Parathyroid adenoma (tissue), 2 donors: ENCODE measurements around the gene ZBTB39.

Experiments used
- H2AFZ ChIP-seq: fragments of 300-600 bp; sonication (generic); one replicate; pipeline ENCODE4 v1.7.0; 2017; ENCODE audit warnings: antibody characterized with exemption, mild to moderate bottlenecking
- H3K27ac ChIP-seq: fragments of 300-600 bp; sonication (generic); one replicate; pipeline ENCODE4 v1.7.0; 2017
- H3K27me3 ChIP-seq: fragments of 300-600 bp; sonication (generic); one replicate; pipeline ENCODE4 v1.7.0; 2017; ENCODE audit warnings: low read length; ENCODE audit not compliant: control insufficient read depth, insufficient read depth
- H3K36me3 ChIP-seq: fragments of 300-600 bp; sonication (generic); one replicate; pipeline ENCODE4 v1.7.0; 2017; ENCODE audit warnings: low read length; ENCODE audit not compliant: control insufficient read depth, insufficient read depth
- H3K4me1 ChIP-seq: fragments of 300-600 bp; sonication (generic); one replicate; pipeline ENCODE4 v1.7.0; 2017; ENCODE audit warnings: control low read depth
- H3K4me2 ChIP-seq: fragments of 300-600 bp; sonication (generic); one replicate; pipeline ENCODE4 v1.7.0; 2017; ENCODE audit warnings: low read length
- H3K4me3 ChIP-seq: fragments of 300-600 bp; sonication (generic); one replicate; pipeline ENCODE4 v1.7.0; 2017; ENCODE audit warnings: low read depth, low read length
- H3K79me2 ChIP-seq: fragments of 300-600 bp; sonication (generic); one replicate; pipeline ENCODE4 v1.7.0; 2017; ENCODE audit warnings: control low read depth
- H3K9ac ChIP-seq: fragments of 300-600 bp; sonication (generic); one replicate; pipeline ENCODE4 v1.7.0; 2017; ENCODE audit warnings: mild to moderate bottlenecking
- H3K9me3 ChIP-seq: fragments of 300-600 bp; sonication (generic); one replicate; pipeline ENCODE4 v1.7.0; 2017; ENCODE audit warnings: low read length; ENCODE audit not compliant: control insufficient read depth
- CTCF ChIP-seq: fragments of 300-600 bp; sonication (generic); IDR thresholded peaks from one replicate; pipeline ENCODE4 v1.7.0; 2017; ENCODE audit warnings: antibody characterized with exemption, mild to moderate bottlenecking
- donor health status: primary hyperparathyroidism.

ZBTB39 gene

GRCh38 chr12:56998981-56999380 is 7.4 kb downstream of the ZBTB39 start:
- no peak overlapping the region for H3K4me2 ChIP-seq
- peaks cover 20% of the 10 kb centered on the region for H3K4me1 ChIP-seq
- no peak overlapping the region for H3K27ac ChIP-seq
- H2AFZ ChIP-seq, result no peak overlapping the region
- H3K27me3 ChIP-seq, result no peaks in the 10 kb centered on the region
- no peaks in the 10 kb centered on the region for H3K36me3 ChIP-seq
- no peaks in the 10 kb centered on the region for H3K9me3 ChIP-seq
- H3K4me3 ChIP-seq, result no peak overlapping the region
- H3K9ac ChIP-seq, result no peak overlapping the region
- H3K79me2 ChIP-seq, result peaks cover 4% of the 10 kb centered on the region
- no peak for TF ChIP-seq CTCF

GRCh38 chr12:56998316-56998715 is 8.0 kb downstream of the ZBTB39 start:
- no peak overlapping the region for H3K27ac ChIP-seq
- H3K36me3 ChIP-seq, result no peaks in the 10 kb centered on the region
- H3K9me3 ChIP-seq, result no peaks in the 10 kb centered on the region

GRCh38 chr12:56996793-56997545 is 9.4 kb downstream of the ZBTB39 start:
- Histone ChIP-seq H3K36me3 (no peaks in the 10 kb centered on the region), H2AFZ (no peak overlapping the region), H3K27me3 (no peaks in the 10 kb centered on the region), H3K79me2 (no peaks in the 10 kb centered on the region), H3K4me2 (no peak overlapping the region), H3K4me1 (peaks cover 15% of the 10 kb centered on the region), H3K4me3 (no peak overlapping the region), H3K27ac (no peak overlapping the region), H3K9me3 (no peaks in the 10 kb centered on the region), H3K9ac (no peak overlapping the region)
- TF ChIP-seq CTCF, result no peak

More at GRCh38 chr12:56998316-56998715, 8.0 kb downstream of the ZBTB39 start:
- Histone ChIP-seq H3K27me3 (no peaks in the 10 kb centered on the region), H3K4me1 (peaks cover 20% of the 10 kb centered on the region), H3K4me2 (no peak overlapping the region), H3K4me3 (no peak overlapping the region), H3K9ac (no peak overlapping the region), H3K79me2 (no peaks in the 10 kb centered on the region), H2AFZ (no peak overlapping the region)
- TF ChIP-seq CTCF, result no peak

- Histone ChIP-seq H3K9me3 (no peaks in the 10 kb centered on the region), H2AFZ (no peak overlapping the region), H3K4me1 (peaks cover 13% of the 10 kb centered on the region), H3K27ac (no peak overlapping the region), H3K36me3 (no peaks in the 10 kb centered on the region), H3K9ac (no peak overlapping the region), H3K27me3 (no peaks in the 10 kb centered on the region), H3K4me3 (no peak overlapping the region), H3K4me2 (no peak overlapping the region), H3K79me2 (no peaks in the 10 kb centered on the region)
- no peak for TF ChIP-seq CTCF
Measured at GRCh38 chr12:56995930-56996496, 10.3 kb downstream of the ZBTB39 start.
